ENCODE results near the gene RERG. TPM values are rescaled to one million over a fixed set of nuclear protein-coding genes. Genes with fewer than 3 reads are reported as not detected.

Gene RERG
- total RNA-seq, 1 donor from 2014 or later, result 1.1 TPM

- peaks cover 14% of the 10 kb centered on the region for H3K4me1 Mint-ChIP-seq
- TF ChIP-seq, protein P1, sequence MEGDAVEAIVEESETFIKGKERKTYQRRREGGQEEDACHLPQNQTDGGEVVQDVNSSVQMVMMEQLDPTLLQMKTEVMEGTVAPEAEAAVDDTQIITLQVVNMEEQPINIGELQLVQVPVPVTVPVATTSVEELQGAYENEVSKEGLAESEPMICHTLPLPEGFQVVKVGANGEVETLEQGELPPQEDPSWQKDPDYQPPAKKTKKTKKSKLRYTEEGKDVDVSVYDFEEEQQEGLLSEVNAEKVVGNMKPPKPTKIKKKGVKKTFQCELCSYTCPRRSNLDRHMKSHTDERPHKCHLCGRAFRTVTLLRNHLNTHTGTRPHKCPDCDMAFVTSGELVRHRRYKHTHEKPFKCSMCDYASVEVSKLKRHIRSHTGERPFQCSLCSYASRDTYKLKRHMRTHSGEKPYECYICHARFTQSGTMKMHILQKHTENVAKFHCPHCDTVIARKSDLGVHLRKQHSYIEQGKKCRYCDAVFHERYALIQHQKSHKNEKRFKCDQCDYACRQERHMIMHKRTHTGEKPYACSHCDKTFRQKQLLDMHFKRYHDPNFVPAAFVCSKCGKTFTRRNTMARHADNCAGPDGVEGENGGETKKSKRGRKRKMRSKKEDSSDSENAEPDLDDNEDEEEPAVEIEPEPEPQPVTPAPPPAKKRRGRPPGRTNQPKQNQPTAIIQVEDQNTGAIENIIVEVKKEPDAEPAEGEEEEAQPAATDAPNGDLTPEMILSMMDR (conservative IDR thresholded peaks at IDR 0.05), result no peak
- DNase-seq (ENCODE audit: low read depth, low spot score), result no peak
Measured at GRCh38 chr12:15118955-15119354, 102.3 kb downstream of the RERG start.

GRCh38 chr12:15116983-15117382 is 104.2 kb downstream of the RERG start:
- Mint-ChIP-seq H3K4me3 (no peak overlapping the region), H3K27me3 (ENCODE audit: low read depth) (no peaks in the 10 kb centered on the region)

More at GRCh38 chr12:15118955-15119354, 102.3 kb downstream of the RERG start:
- Mint-ChIP-seq H3K36me3 (ENCODE audit: low read depth) (no peaks in the 10 kb centered on the region), H3K27me3 (ENCODE audit: low read depth) (no peaks in the 10 kb centered on the region), H3K9me3 (no peaks in the 10 kb centered on the region), H3K4me3 (no peak overlapping the region), H3K27ac (ENCODE audit: unreplicated experiment) (no peak overlapping the region)

DNA sequence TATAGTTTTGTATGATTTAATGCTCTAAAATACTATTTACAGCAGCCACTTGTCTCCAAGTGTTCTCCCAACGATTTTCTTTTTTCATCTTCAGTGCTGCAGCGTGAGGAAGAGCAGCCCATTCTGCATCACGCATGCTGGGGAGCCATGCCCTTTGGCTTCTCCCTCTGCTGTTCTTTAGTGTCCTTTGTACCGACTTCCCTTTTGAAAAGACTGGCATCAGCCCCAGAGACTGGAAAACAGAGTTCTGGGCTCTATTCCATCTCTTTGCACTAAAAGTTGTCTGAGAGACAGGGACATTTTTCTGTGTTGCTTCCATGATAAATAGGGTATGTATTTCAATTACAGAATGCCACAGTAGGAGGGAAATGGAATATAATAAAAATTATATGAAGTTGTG is 105.1 kb downstream of the RERG start:
- no peak overlapping the region for H3K27ac Mint-ChIP-seq (ENCODE audit: unreplicated experiment)
- TF ChIP-seq, protein P1 (conservative IDR thresholded peaks at IDR 0.05), result no peak
- H3K4me3 Mint-ChIP-seq, result no peak overlapping the region
- no peaks in the 10 kb centered on the region for H3K36me3 Mint-ChIP-seq (ENCODE audit: low read depth)
- peaks cover 14% of the 10 kb centered on the region for H3K4me1 Mint-ChIP-seq
- H3K9me3 Mint-ChIP-seq, result no peaks in the 10 kb centered on the region
- no peaks in the 10 kb centered on the region for H3K27me3 Mint-ChIP-seq (ENCODE audit: low read depth)
- no peak for DNase-seq (ENCODE audit: low read depth, low spot score)

More at GRCh38 chr12:15116983-15117382, 104.2 kb downstream of the RERG start:
- Mint-ChIP-seq H3K9me3 (no peaks in the 10 kb centered on the region), H3K36me3 (ENCODE audit: low read depth) (no peaks in the 10 kb centered on the region), H3K4me1 (peaks cover 14% of the 10 kb centered on the region), H3K27ac (ENCODE audit: unreplicated experiment) (no peak overlapping the region)
- no peak for DNase-seq (ENCODE audit: low read depth, low spot score)
- TF ChIP-seq, protein P1 (conservative IDR thresholded peaks at IDR 0.05), result no peak

- H3K9me3 Mint-ChIP-seq, result no peaks in the 10 kb centered on the region
- no peaks in the 10 kb centered on the region for H3K36me3 Mint-ChIP-seq (ENCODE audit: low read depth)
- H3K4me1 Mint-ChIP-seq, result peaks cover 14% of the 10 kb centered on the region
- H3K27ac Mint-ChIP-seq (ENCODE audit: unreplicated experiment), result no peak overlapping the region
- no peak for DNase-seq (ENCODE audit: low read depth, low spot score)
- H3K4me3 Mint-ChIP-seq, result no peak overlapping the region
- TF ChIP-seq, protein P1 (conservative IDR thresholded peaks at IDR 0.05), result no peak
- no peaks in the 10 kb centered on the region for H3K27me3 Mint-ChIP-seq (ENCODE audit: low read depth)
Measured at GRCh38 chr12:15115434-15115833, 105.8 kb downstream of the RERG start.

- peaks cover 14% of the 10 kb centered on the region for H3K4me1 Mint-ChIP-seq
- DNase-seq (ENCODE audit: low read depth, low spot score), result no peak
- no peak overlapping the region for H3K27ac Mint-ChIP-seq (ENCODE audit: unreplicated experiment)
- H3K9me3 Mint-ChIP-seq, result no peaks in the 10 kb centered on the region
- H3K36me3 Mint-ChIP-seq (ENCODE audit: low read depth), result no peaks in the 10 kb centered on the region
- TF ChIP-seq, protein P1 (conservative IDR thresholded peaks at IDR 0.05), result no peak
- no peak overlapping the region for H3K4me3 Mint-ChIP-seq
- no peaks in the 10 kb centered on the region for H3K27me3 Mint-ChIP-seq (ENCODE audit: low read depth)
Measured at GRCh38 chr12:15114501-15114900, 106.7 kb downstream of the RERG start.

- H3K27me3 Mint-ChIP-seq (ENCODE audit: low read depth), result no peaks in the 10 kb centered on the region
- H3K36me3 Mint-ChIP-seq (ENCODE audit: low read depth), result no peaks in the 10 kb centered on the region
- peaks cover 2% of the 10 kb centered on the region for H3K9me3 Mint-ChIP-seq
- H3K4me3 Mint-ChIP-seq, result no peak overlapping the region
- H3K4me1 Mint-ChIP-seq, result no peaks in the 10 kb centered on the region
- no peak for DNase-seq (ENCODE audit: low read depth, low spot score)
- no peak overlapping the region for H3K27ac Mint-ChIP-seq (ENCODE audit: unreplicated experiment)
- TF ChIP-seq, protein P1 (conservative IDR thresholded peaks at IDR 0.05), result no peak
Measured at GRCh38 chr12:15092826-15093225, 128.4 kb downstream of the RERG start.
